GM21825 (cell line): ENCODE results near the gene GAST.
"Not testable (repeated sequence)": the region's sequence is repeated elsewhere in the genome, so short reads cannot be mapped to it uniquely, and the experiment has no call there.

Source experiments
- ATAC-seq: cut with Tn5 transposase; IDR thresholded peaks from one replicate; pipeline ENCODE4 v1.9.1; 2021; ENCODE audit warnings: mild to moderate bottlenecking, moderate library complexity; ENCODE audit not compliant: unreplicated experiment

The GAST gene

GRCh38 chr17:41711669-41712400 is at the start of gene GAST:
Gene GAST (plus strand): TSS chr17:41712331. CDS start chr17:41715437, 3,106 bp downstream.
- no peak for ATAC-seq

- ATAC-seq, result no peak
These were observed 48.5 kb upstream of the GAST start for GRCh38 chr17:41663451-41664171.

- no peak for ATAC-seq
These were observed 48.0 kb upstream of the GAST start for GRCh38 chr17:41664172-41664457.

GRCh38 chr17:41664587-41665565 is 47.3 kb upstream of the GAST start:
- ATAC-seq, result no peak

GRCh38 chr17:41665566-41666236 is 46.4 kb upstream of the GAST start:
- peak; percentile 49 for ATAC-seq

GRCh38 chr17:41666237-41666641 is 45.9 kb upstream of the GAST start:
- peak; percentile 39 for ATAC-seq

- peak; percentile 42 for ATAC-seq
These were observed 45.3 kb upstream of the GAST start for GRCh38 chr17:41666708-41667279.

- no peak for ATAC-seq
These were observed 44.7 kb upstream of the GAST start for GRCh38 chr17:41667280-41668041.

GRCh38 chr17:41672153-41672552 is 40.0 kb upstream of the GAST start:
- ATAC-seq, result no peak

- not testable (repeated sequence) for ATAC-seq
These were observed 36.7 kb upstream of the GAST start for GRCh38 chr17:41675157-41676057.

GRCh38 chr17:41676058-41676419 is 36.1 kb upstream of the GAST start:
- no peak for ATAC-seq

- ATAC-seq, result peak; percentile 25
These were observed 33.7 kb upstream of the GAST start for GRCh38 chr17:41678411-41678906.

GRCh38 chr17:41678907-41679739 is 33.0 kb upstream of the GAST start:
- ATAC-seq, result peak; percentile 64

GRCh38 chr17:41679740-41680425 is 32.2 kb upstream of the GAST start:
- no peak for ATAC-seq

GRCh38 chr17:41680426-41681040 is 31.6 kb upstream of the GAST start:
- no peak for ATAC-seq

GRCh38 chr17:41681776-41682175 is 30.4 kb upstream of the GAST start:
- ATAC-seq, result no peak

GRCh38 chr17:41682631-41683030 is 29.5 kb upstream of the GAST start:
- ATAC-seq, result no peak
